Hematopoietic multipotent progenitor cell treated with erythropoietin and hydrocortisone succinate and interleukin-3 and kit ligand, for 8 days (in vitro differentiated cells): ENCODE measurements around the gene STARD5.
A peak's percentile ranks its signal among the peaks of the same experiment; 100 is the strongest.

Source experiments
- DNase-seq: peaks from one replicate; pipeline ENCODE4 v3.0.0-alpha.2; 2015

STARD5 gene

GRCh38 chr15:81288616-81289015 lies 35.3 kb downstream of the STARD5 start:
- DNase-seq: no peak

GRCh38 chr15:81288040-81288439 lies 35.9 kb downstream of the STARD5 start:
- no peak for DNase-seq

GRCh38 chr15:81286621-81287121 lies 37.3 kb downstream of the STARD5 start:
- DNase-seq: no peak

GRCh38 chr15:81285461-81285860 lies 38.5 kb downstream of the STARD5 start:
- DNase-seq: no peak

- no peak for DNase-seq
Measured at GRCh38 chr15:81284256-81285031, 39.5 kb downstream of the STARD5 start.

- DNase-seq: no peak
Measured at GRCh38 chr15:81282911-81283310, 41.0 kb downstream of the STARD5 start.

- no peak for DNase-seq
Measured at GRCh38 chr15:81282606-81282895, 41.4 kb downstream of the STARD5 start.

- DNase-seq: no peak
Measured at GRCh38 chr15:81281766-81282605, 42.0 kb downstream of the STARD5 start.

- DNase-seq: no peak
Measured at GRCh38 chr15:81281456-81281735, 42.5 kb downstream of the STARD5 start.

GRCh38 chr15:81280696-81281455 lies 43.1 kb downstream of the STARD5 start:
- DNase-seq: no peak

- no peak for DNase-seq
Measured at GRCh38 chr15:81279621-81280485, 44.1 kb downstream of the STARD5 start.

GRCh38 chr15:81278306-81279029 lies 45.5 kb downstream of the STARD5 start:
- no peak for DNase-seq

GRCh38 chr15:81277851-81278250 lies 46.1 kb downstream of the STARD5 start:
- no peak for DNase-seq

GRCh38 chr15:81276967-81277366 lies 47.0 kb downstream of the STARD5 start:
- DNase-seq: no peak

- DNase-seq: no peak
Measured at GRCh38 chr15:81275711-81276392, 48.1 kb downstream of the STARD5 start.

GRCh38 chr15:81274931-81275707 lies 48.8 kb downstream of the STARD5 start:
- peak; percentile 88 for DNase-seq

- no peak for DNase-seq
Measured at GRCh38 chr15:81274255-81274654, 49.7 kb downstream of the STARD5 start.

- no peak for DNase-seq
Measured at GRCh38 chr15:81273855-81274254, 50.1 kb downstream of the STARD5 start.

- no peak for DNase-seq
Measured at GRCh38 chr15:81273200-81273599, 50.7 kb downstream of the STARD5 start.
